GM12873 (cell line): ENCODE data around the gene TDRKH.

ENCODE experiments used
- TF ChIP-seq, protein P1 (sequence below): IDR thresholded peaks from 2 replicates; pipeline ENCODE4 v1.5.1; 2012; ENCODE audit warnings: low read depth, mild to moderate bottlenecking, moderate library complexity, low read length, control low read depth; ENCODE audit not compliant: insufficient read depth; ENCODE audit errors: missing control alignments

TDRKH gene

GRCh38 chr1:151739590-151740355, 50.5 kb downstream of the TDRKH start:
- TF ChIP-seq, protein P1, sequence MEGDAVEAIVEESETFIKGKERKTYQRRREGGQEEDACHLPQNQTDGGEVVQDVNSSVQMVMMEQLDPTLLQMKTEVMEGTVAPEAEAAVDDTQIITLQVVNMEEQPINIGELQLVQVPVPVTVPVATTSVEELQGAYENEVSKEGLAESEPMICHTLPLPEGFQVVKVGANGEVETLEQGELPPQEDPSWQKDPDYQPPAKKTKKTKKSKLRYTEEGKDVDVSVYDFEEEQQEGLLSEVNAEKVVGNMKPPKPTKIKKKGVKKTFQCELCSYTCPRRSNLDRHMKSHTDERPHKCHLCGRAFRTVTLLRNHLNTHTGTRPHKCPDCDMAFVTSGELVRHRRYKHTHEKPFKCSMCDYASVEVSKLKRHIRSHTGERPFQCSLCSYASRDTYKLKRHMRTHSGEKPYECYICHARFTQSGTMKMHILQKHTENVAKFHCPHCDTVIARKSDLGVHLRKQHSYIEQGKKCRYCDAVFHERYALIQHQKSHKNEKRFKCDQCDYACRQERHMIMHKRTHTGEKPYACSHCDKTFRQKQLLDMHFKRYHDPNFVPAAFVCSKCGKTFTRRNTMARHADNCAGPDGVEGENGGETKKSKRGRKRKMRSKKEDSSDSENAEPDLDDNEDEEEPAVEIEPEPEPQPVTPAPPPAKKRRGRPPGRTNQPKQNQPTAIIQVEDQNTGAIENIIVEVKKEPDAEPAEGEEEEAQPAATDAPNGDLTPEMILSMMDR = no peak

- TF ChIP-seq, protein P1 = no peak
These were observed 52.8 kb downstream of the TDRKH start for GRCh38 chr1:151737479-151737878.

GRCh38 chr1:151737026-151737425, 53.3 kb downstream of the TDRKH start:
- TF ChIP-seq, protein P1 = no peak

DNA sequence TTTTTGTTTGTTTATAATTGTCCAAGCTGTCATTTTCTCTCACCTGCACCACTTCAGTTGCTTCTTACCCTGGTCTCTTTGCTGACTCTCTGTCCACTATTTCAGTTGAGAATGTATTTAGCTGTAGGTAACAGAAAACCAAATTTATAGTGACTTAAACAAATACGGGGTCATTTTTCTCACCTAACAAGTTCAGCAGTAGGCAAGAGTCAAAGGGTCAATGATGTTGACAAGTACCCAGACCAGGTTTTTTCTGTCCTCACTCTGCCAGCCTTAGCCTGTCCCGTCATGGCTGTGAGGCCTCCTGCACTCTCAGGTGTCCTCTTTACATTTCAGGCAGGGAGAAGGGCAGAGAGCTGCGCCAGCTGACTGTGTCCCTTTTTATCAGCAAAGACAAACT, 57.2 kb downstream of the TDRKH start:
- TF ChIP-seq, protein P1 = no peak

- TF ChIP-seq, protein P1 = no peak
These were observed 60.4 kb downstream of the TDRKH start for GRCh38 chr1:151729966-151730291.

DNA sequence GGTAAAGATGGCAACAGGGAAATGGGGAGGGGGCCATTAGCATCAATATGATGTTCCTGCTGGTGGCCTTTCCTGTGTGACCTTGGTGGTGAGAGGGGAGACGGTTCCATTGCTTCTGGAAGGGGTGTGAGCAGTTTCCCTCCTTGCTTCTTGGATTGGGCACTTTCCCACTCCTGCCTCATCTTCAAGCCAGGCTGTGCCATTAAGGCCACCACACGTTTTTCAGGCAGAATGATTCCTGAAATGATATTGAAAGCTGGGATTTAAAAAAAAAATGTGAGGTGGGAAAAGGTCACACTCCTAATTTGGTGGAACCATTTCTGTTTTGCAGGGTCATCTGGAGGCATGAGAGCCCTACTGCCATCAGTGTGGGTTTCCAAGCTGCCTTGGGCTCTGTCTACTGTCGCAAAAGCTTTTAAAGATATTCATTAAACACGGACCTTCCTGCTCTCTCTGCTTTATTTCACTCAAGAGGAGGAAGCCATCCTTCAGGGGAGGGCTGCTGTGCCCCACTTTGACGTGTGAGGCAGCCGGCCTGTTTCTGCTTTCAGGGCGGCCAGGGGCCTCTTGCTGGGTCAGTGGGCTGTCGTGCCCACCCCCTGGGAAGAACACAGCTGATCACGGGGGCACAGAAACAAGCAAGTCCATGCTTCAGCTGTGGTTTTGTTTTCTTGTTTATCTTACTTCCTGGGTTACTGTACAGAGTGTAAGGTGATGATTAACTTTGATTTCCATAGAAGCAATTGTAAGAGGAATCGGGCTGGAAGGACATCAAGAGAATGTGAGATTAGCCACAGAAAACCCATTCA, 60.9 kb downstream of the TDRKH start:
- TF ChIP-seq, protein P1 = no peak

DNA sequence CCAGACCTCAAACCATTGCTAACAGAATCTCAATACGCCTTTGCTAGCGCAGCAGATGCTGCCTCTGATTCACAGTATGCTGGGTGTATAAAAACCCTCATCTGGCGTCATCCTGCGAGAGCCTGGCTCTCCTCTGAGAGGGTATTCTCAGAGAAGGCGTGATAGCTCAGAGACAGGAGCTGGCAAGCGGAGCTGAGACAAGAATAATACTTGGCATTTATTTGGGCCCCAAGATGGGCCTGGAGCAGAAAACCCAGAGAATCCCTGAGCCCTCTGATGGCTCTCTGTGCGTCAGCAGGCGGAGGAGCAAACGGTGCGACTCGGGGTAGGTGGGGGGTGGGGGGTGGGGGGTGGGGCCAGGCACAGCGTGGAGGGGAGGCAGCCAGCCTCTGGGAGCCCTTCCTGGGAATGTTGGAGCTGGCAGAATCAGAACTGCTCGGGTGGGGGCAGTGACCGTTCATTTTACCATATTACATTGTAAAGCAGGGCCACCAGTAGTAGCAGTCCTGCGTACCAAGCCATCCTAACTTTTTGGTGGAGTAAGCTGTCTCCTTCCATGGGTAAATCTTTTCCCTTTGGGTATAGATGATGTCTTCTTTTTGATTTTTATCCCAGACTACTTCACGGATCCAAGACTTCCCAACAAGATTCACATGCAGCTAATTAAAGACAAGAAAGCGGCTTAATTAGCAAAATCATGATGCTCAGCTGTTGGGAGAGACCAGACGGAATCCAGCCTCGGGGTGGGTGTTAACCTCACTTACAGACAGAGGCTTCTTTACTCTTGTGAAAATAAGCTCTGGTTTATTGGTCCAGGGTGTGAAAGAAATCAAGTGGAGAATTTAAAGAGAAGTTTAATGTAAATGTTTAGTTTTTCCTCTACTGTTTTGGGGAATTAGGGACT, 61.9 kb downstream of the TDRKH start:
- TF ChIP-seq, protein P1 = no peak
